ENCODE data around the gene NIT2. TPM values are rescaled to one million over a fixed set of nuclear protein-coding genes. Genes with fewer than 3 reads are reported as not detected.

The NIT2 gene
- total RNA-seq, 1 donor from 2014 or later, result 15.3 TPM

- Histone ChIP-seq H3K27me3 (ENCODE audit: control insufficient read depth, insufficient read depth, low read length) (no peaks in the 10 kb centered on the region), H3K36me3 (ENCODE audit: control insufficient read depth, insufficient read depth, low read length) (peaks cover 1% of the 10 kb centered on the region), H3K4me3 (ENCODE audit: low read depth, low read length) (no peak overlapping the region)
- no peak for DNase-seq (ENCODE audit: low read depth)
- FAIRE-seq, result no peak
- no peak for TF ChIP-seq CTCF (IDR thresholded peaks at IDR 0.05; ENCODE audit: insufficient read depth, low read length, severe bottlenecking)
Observed at GRCh38 chr3:100386437-100387074, 52.0 kb downstream of the NIT2 start.

- DNase-seq (ENCODE audit: low read depth) (no peak), FAIRE-seq (no peak)
- no peak for TF ChIP-seq CTCF (IDR thresholded peaks at IDR 0.05; ENCODE audit: insufficient read depth, low read length, severe bottlenecking)
- no peaks in the 10 kb centered on the region for H3K27me3 ChIP-seq (ENCODE audit: control insufficient read depth, insufficient read depth, low read length)
- peaks cover 1% of the 10 kb centered on the region for H3K36me3 ChIP-seq (ENCODE audit: control insufficient read depth, insufficient read depth, low read length)
- no peak overlapping the region for H3K4me3 ChIP-seq (ENCODE audit: low read depth, low read length)
Observed at GRCh38 chr3:100389025-100389424, 54.5 kb downstream of the NIT2 start.

GRCh38 chr3:100395679-100396431, 61.3 kb downstream of the NIT2 start:
- no peaks in the 10 kb centered on the region for H3K27me3 ChIP-seq (ENCODE audit: control insufficient read depth, insufficient read depth, low read length)
- H3K4me3 ChIP-seq (ENCODE audit: low read depth, low read length), result no peak overlapping the region
- no peak for TF ChIP-seq CTCF (IDR thresholded peaks at IDR 0.05; ENCODE audit: insufficient read depth, low read length, severe bottlenecking)
- DNase-seq (ENCODE audit: low read depth), result no peak
- no peaks in the 10 kb centered on the region for H3K36me3 ChIP-seq (ENCODE audit: control insufficient read depth, insufficient read depth, low read length)
- no peak for FAIRE-seq

GRCh38 chr3:100396967-100397366, 62.4 kb downstream of the NIT2 start:
- FAIRE-seq, result no peak
- Histone ChIP-seq H3K27me3 (ENCODE audit: control insufficient read depth, insufficient read depth, low read length) (no peaks in the 10 kb centered on the region), H3K4me3 (ENCODE audit: low read depth, low read length) (no peak overlapping the region), H3K36me3 (ENCODE audit: control insufficient read depth, insufficient read depth, low read length) (no peaks in the 10 kb centered on the region)
- TF ChIP-seq CTCF (IDR thresholded peaks at IDR 0.05; ENCODE audit: insufficient read depth, low read length, severe bottlenecking), result no peak
- no peak for DNase-seq (ENCODE audit: low read depth)

GRCh38 chr3:100399341-100400071, 64.9 kb downstream of the NIT2 start:
- DNase-seq (ENCODE audit: low read depth), result no peak
- TF ChIP-seq CTCF (IDR thresholded peaks at IDR 0.05; ENCODE audit: insufficient read depth, low read length, severe bottlenecking), result no peak
- no peaks in the 10 kb centered on the region for H3K27me3 ChIP-seq (ENCODE audit: control insufficient read depth, insufficient read depth, low read length)
- H3K4me3 ChIP-seq (ENCODE audit: low read depth, low read length), result peak overlapping the region; percentile 84
- H3K36me3 ChIP-seq (ENCODE audit: control insufficient read depth, insufficient read depth, low read length), result no peaks in the 10 kb centered on the region
- FAIRE-seq, result no peak

All from bronchial epithelial cell (primary cell).